SK-N-SH (cell line): ENCODE data around the gene TBCEL. TPM values are rescaled to one million over a fixed set of nuclear protein-coding genes. Genes with fewer than 3 reads are reported as not detected.

Experiments used
- CTCF ChIA-PET: fragments of 300-600, 350-600 bp; formaldehyde crosslinking; extraction: SDS; loops from one replicate; lab custom pipeline; 2021; lab: Yijun Ruan, JAX
- POLR2A ChIA-PET: fragments of 350-600 bp; sonication (Branson Sonifier 250); formaldehyde crosslinking; extraction: SDS; loops from one replicate; lab custom pipeline; 2020; ENCODE audit warnings: antibody characterized with exemption, inconsistent platforms; lab: Yijun Ruan, JAX
- DNase-seq: peaks from one replicate; pipeline ENCODE4 v3.0.0; 2012
- H2AFZ ChIP-seq: fragments of 200-600 bp; sonication (generic); 2 replicates; pipeline ENCODE4 v1.8.1; 2016; ENCODE audit warnings: antibody characterized with exemption, mild to moderate bottlenecking, low read depth
- H3F3A ChIP-seq: fragments of 200-600 bp; sonication (generic); replicated peaks from 2 replicates; pipeline ENCODE3; 2016; ENCODE audit warnings: antibody characterized with exemption, mild to moderate bottlenecking; ENCODE audit not compliant: insufficient read depth
- H3K27ac ChIP-seq, 2 experiments: fragments of 200-500 bp in 1 of 2; fragments of 200-600 bp in 1 of 2; sonication (Bioruptor generic) in 1 of 2; sonication (generic), shearing (Covaris generic) in 1 of 2; 2 replicates each; pipeline versions ENCODE4 v1.5.1 to v1.6.1; 2014 to 2016; ENCODE audit warnings: low read depth in 2 of 2, inconsistent platforms in 1 of 2, low read length in 1 of 2, mild to moderate bottlenecking in 1 of 2, mixed read lengths in 1 of 2
- H3K27me3 ChIP-seq: fragments of 200-600 bp; sonication (generic), shearing (Covaris generic); 2 replicates; pipeline ENCODE4 v1.6.1; 2016; ENCODE audit warnings: mixed run types; ENCODE audit not compliant: insufficient read depth
- H3K36me3 ChIP-seq, 2 experiments: fragments of 200-500 bp in 1 of 2; fragments of 200-600 bp in 1 of 2; sonication (Bioruptor generic) in 1 of 2; sonication (generic) in 1 of 2; replicated peaks in 1 of 2; 2 replicates each; pipeline versions ENCODE3 to v1.5.1; 2014 to 2016; ENCODE audit warnings: low read length in 1 of 2, mild to moderate bottlenecking in 1 of 2; ENCODE audit not compliant: insufficient read depth in 2 of 2, control insufficient read depth in 1 of 2
- H3K4me1 ChIP-seq, 2 experiments: fragments of 200-500 bp in 1 of 2; fragments of 200-600 bp in 1 of 2; sonication (Bioruptor generic) in 1 of 2; sonication (generic), shearing (Covaris generic) in 1 of 2; 2 replicates each; pipeline versions ENCODE4 v1.5.1 to v1.6.1; 2014 to 2016; ENCODE audit warnings: low read depth in 1 of 2, low read length in 1 of 2, mixed run types in 1 of 2; ENCODE audit not compliant: insufficient read depth in 2 of 2, control insufficient read depth in 1 of 2
- H3K4me2 ChIP-seq: fragments of 200-600 bp; sonication (generic), shearing (Covaris generic); 2 replicates; pipeline ENCODE4 v1.6.1; 2017; ENCODE audit warnings: mixed run types
- H3K4me3 ChIP-seq, 2 experiments: fragments of 200-500 bp in 1 of 2; fragments of 200-600 bp in 1 of 2; sonication (Bioruptor generic) in 1 of 2; sonication (generic), shearing (Covaris generic) in 1 of 2; 2 replicates each; pipeline versions ENCODE4 v1.5.1 to v1.8.1; 2014 to 2016; ENCODE audit warnings: low read depth in 2 of 2, inconsistent platforms in 1 of 2, low read length in 1 of 2, mild to moderate bottlenecking in 1 of 2, mixed read lengths in 1 of 2, moderate library complexity in 1 of 2
- H3K79me2 ChIP-seq: fragments of 200-600 bp; sonication (generic); 2 replicates; pipeline ENCODE4 v1.8.1; 2017; ENCODE audit warnings: mild to moderate bottlenecking; ENCODE audit not compliant: insufficient read depth
- H3K9ac ChIP-seq: fragments of 200-600 bp; sonication (generic); 2 replicates; pipeline ENCODE4 v1.6.1; 2017; ENCODE audit warnings: mixed run types
- H3K9me2 ChIP-seq: fragments of 200-600 bp; sonication (generic); 2 replicates; pipeline ENCODE4 v1.6.1; 2017; ENCODE audit warnings: mixed run types
- H3K9me3 ChIP-seq: fragments of 200-600 bp; sonication (generic); 2 replicates; pipeline ENCODE4 v1.6.1; 2017; ENCODE audit warnings: mixed run types, mild to moderate bottlenecking, moderate library complexity
- H4K20me1 ChIP-seq: fragments of 200-600 bp; sonication (generic); 2 replicates; pipeline ENCODE4 v1.6.1; 2017; ENCODE audit warnings: mild to moderate bottlenecking, mixed run types; ENCODE audit not compliant: insufficient read depth
- CTCF ChIP-seq: fragments of 200-600 bp; sonication (generic); IDR thresholded peaks from 2 replicates; pipeline ENCODE4 v1.6.1; 2017; ENCODE audit warnings: antibody characterized with exemption, mild to moderate bottlenecking, moderate library complexity
- ELF1 ChIP-seq: IDR thresholded peaks from 2 replicates; pipeline ENCODE4 v1.4.0; 2012
- FOSL2 ChIP-seq: IDR thresholded peaks from 2 replicates; pipeline ENCODE4 v1.4.0; 2012; ENCODE audit warnings: low read depth, mild to moderate bottlenecking, moderate library complexity, borderline replicate concordance
- GATA2 ChIP-seq: sonication (generic); formaldehyde crosslinking; IDR thresholded peaks from 2 replicates; pipeline ENCODE4 v1.5.0; 2020; ENCODE audit warnings: mild to moderate bottlenecking, missing genetic modification reagents
- MEF2A ChIP-seq: IDR thresholded peaks from 2 replicates; pipeline ENCODE4 v1.4.0; 2012; ENCODE audit warnings: low read depth, borderline replicate concordance
- MXI1 ChIP-seq: IDR thresholded peaks from 2 replicates; pipeline ENCODE4 v1.6.1; 2012; ENCODE audit warnings: mild to moderate bottlenecking, low read depth, low read length, improper control_type of control experiment
- NRF1 ChIP-seq: IDR thresholded peaks from 2 replicates; pipeline ENCODE4 v1.6.1; 2012; ENCODE audit warnings: low read depth, mild to moderate bottlenecking, low read length
- POLR2AphosphoS5 ChIP-seq: IDR thresholded peaks from 2 replicates; pipeline ENCODE4 v1.6.1; 2012; ENCODE audit warnings: low read depth, low read length
- RAD21 ChIP-seq: IDR thresholded peaks from 2 replicates; pipeline ENCODE4 v1.6.1; 2012; ENCODE audit warnings: mild to moderate bottlenecking, low read length
- RCOR1 ChIP-seq: fragments of 150-350 bp; IDR thresholded peaks from 2 replicates; pipeline ENCODE4 v1.6.1; 2017; ENCODE audit warnings: antibody characterized with exemption, low read length
- SIN3A ChIP-seq: IDR thresholded peaks from 2 replicates; pipeline ENCODE4 v1.6.1; 2012; ENCODE audit warnings: low read depth, mild to moderate bottlenecking, low read length, moderate library complexity, borderline replicate concordance
- TAF1 ChIP-seq: IDR thresholded peaks from 2 replicates; pipeline ENCODE4 v1.6.1; 2012; ENCODE audit warnings: low read depth, mild to moderate bottlenecking, low read length, moderate library complexity, borderline replicate concordance
- TEAD4 ChIP-seq: IDR thresholded peaks from 2 replicates; pipeline ENCODE4 v1.4.0; 2012; ENCODE audit warnings: mild to moderate bottlenecking, borderline replicate concordance; ENCODE audit not compliant: insufficient read depth
- WGBS: methylation state at CpG from one replicate; pipeline ENCODE4 v1.1.6; 2017; ENCODE audit warnings: low lambda C conversion rate; 5-methylcytosine and 5-hydroxymethylcytosine counted together
- polyA plus RNA-seq, 3 experiments: library from polyadenylated mRNA; depleted of rRNA; stranded (reverse); fragments of >200 nt; gene quantifications; 2 replicates each; pipeline ENCODE4 v1.2.3, GENCODE V29; 2012
- TF ChIP-seq, protein P1 (sequence below): IDR thresholded peaks from 2 replicates; pipeline ENCODE4 v1.6.1; 2012; ENCODE audit warnings: mild to moderate bottlenecking, low read depth, low read length, moderate library complexity
- TF ChIP-seq, protein P2 (sequence below): IDR thresholded peaks from 2 replicates; pipeline ENCODE4 v1.4.0; 2012; ENCODE audit warnings: low read depth
- TF ChIP-seq, protein P3 (sequence below): IDR thresholded peaks from 2 replicates; pipeline ENCODE4 v1.4.0; 2012; ENCODE audit warnings: low read depth, borderline replicate concordance

The TBCEL gene
- polyA plus RNA-seq, 1 of the 3 experiments (the other 2 are of a cell fraction), result 5.9 TPM

DNA sequence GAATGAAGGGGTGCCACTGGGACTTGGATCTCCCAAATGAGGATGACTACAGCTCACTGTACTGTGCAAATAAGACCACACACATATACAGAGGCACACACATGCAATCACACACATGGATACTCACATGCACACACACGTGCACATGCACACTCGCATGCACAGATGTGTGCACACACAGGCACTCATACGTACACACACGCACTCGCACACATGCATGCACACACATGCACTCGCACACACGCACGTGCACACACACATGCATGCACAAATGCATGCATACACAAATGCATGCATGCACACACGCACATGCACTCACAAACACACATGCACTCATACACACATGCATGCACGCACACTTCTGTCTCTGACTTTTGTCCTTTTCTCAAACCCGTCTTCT, 113.1 kb downstream of the TBCEL start:
- DNase-seq, result no peak
- Histone ChIP-seq H3K36me3 (no peaks in the 10 kb centered on the region), H4K20me1 (no peaks in the 10 kb centered on the region), H3K27ac (no peak overlapping the region), H3K9me2 (no peaks in the 10 kb centered on the region), H2AFZ (no peak overlapping the region), H3K4me2 (no peak overlapping the region), H3K9me3 (no peaks in the 10 kb centered on the region), H3K79me2 (no peaks in the 10 kb centered on the region), H3F3A (no peaks in the 10 kb centered on the region), H3K4me1 (no peaks in the 10 kb centered on the region; a peak in 1 of 4 replicates), H3K9ac (no peak overlapping the region), H3K27me3 (no peaks in the 10 kb centered on the region), H3K4me3 (no peak overlapping the region)
- WGBS, result 74% methylated on average over 11 of the region's 11 CpGs
- ChIA-PET POLR2A (no interaction called here), CTCF (interaction anchor here (1.1 kb wide), 1 partner anchor 24 kb away, joined by 3 read pairs; no protein-coding TSS in a partner anchor)
- TF ChIP-seq GATA2, result no peak
- no peak for TF ChIP-seq TAF1
- TF ChIP-seq SIN3A, result no peak
- TF ChIP-seq, protein P1, sequence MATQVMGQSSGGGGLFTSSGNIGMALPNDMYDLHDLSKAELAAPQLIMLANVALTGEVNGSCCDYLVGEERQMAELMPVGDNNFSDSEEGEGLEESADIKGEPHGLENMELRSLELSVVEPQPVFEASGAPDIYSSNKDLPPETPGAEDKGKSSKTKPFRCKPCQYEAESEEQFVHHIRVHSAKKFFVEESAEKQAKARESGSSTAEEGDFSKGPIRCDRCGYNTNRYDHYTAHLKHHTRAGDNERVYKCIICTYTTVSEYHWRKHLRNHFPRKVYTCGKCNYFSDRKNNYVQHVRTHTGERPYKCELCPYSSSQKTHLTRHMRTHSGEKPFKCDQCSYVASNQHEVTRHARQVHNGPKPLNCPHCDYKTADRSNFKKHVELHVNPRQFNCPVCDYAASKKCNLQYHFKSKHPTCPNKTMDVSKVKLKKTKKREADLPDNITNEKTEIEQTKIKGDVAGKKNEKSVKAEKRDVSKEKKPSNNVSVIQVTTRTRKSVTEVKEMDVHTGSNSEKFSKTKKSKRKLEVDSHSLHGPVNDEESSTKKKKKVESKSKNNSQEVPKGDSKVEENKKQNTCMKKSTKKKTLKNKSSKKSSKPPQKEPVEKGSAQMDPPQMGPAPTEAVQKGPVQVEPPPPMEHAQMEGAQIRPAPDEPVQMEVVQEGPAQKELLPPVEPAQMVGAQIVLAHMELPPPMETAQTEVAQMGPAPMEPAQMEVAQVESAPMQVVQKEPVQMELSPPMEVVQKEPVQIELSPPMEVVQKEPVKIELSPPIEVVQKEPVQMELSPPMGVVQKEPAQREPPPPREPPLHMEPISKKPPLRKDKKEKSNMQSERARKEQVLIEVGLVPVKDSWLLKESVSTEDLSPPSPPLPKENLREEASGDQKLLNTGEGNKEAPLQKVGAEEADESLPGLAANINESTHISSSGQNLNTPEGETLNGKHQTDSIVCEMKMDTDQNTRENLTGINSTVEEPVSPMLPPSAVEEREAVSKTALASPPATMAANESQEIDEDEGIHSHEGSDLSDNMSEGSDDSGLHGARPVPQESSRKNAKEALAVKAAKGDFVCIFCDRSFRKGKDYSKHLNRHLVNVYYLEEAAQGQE, result no peak
- TF ChIP-seq POLR2AphosphoS5, result no peak
- TF ChIP-seq MEF2A, result no peak
- no peak for TF ChIP-seq RAD21
- TF ChIP-seq RCOR1, result no peak
- no peak for TF ChIP-seq CTCF
- TF ChIP-seq TEAD4, result no peak
- TF ChIP-seq NRF1, result no peak
- TF ChIP-seq FOSL2, result no peak
- TF ChIP-seq ELF1, result no peak
- TF ChIP-seq, protein P2, sequence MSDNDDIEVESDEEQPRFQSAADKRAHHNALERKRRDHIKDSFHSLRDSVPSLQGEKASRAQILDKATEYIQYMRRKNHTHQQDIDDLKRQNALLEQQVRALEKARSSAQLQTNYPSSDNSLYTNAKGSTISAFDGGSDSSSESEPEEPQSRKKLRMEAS, result no peak
- no peak for TF ChIP-seq MXI1
- TF ChIP-seq, protein P3, sequence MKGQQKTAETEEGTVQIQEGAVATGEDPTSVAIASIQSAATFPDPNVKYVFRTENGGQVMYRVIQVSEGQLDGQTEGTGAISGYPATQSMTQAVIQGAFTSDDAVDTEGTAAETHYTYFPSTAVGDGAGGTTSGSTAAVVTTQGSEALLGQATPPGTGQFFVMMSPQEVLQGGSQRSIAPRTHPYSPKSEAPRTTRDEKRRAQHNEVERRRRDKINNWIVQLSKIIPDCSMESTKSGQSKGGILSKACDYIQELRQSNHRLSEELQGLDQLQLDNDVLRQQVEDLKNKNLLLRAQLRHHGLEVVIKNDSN, result no peak
- TF ChIP-seq, all 33 proteins: peak for 0
